PC-9 (cell line): Measurements from ENCODE around the gene TTC31. TPM values are rescaled to one million over a fixed set of nuclear protein-coding genes. Genes with fewer than 3 reads are reported as not detected.

Experiments
- BruUV-seq: library from RNA; stranded (reverse); fragments of 400-500 nt; replicated peaks from 2 replicates; lab custom pipeline; 2021; lab: Mats Ljungman, UMichigan
- CTCF ChIA-PET: fragments of 300-600 bp; sonication (Branson Sonifier 250); formaldehyde crosslinking; loops from one replicate; lab custom pipeline; 2022; ENCODE audit warnings: antibody characterized with exemption; lab: Charles Lee
- POLR2A ChIA-PET: fragments of 300-600 bp; sonication (Branson Sonifier 250); formaldehyde crosslinking; loops from one replicate; lab custom pipeline; 2022; ENCODE audit warnings: antibody characterized with exemption; ENCODE audit not compliant: unreplicated experiment; lab: Charles Lee
- DNase-seq, 2 experiments: peaks; one replicate each; pipeline versions ENCODE4 v3.0.0 to v3.0.0-alpha.2; 2015 to 2022; ENCODE audit warnings: mixed read lengths in 1 of 2
- H2AFZ ChIP-seq: fragments of 200-600 bp; sonication (generic); 2 replicates; pipeline ENCODE4 v1.8.1; 2017; ENCODE audit warnings: antibody characterized with exemption
- H3F3A ChIP-seq: fragments of 200-600 bp; sonication (generic); 2 replicates; pipeline ENCODE4 v1.8.1; 2017; ENCODE audit warnings: antibody characterized with exemption, mild to moderate bottlenecking, low read depth; ENCODE audit not compliant: insufficient read depth
- H3K27ac ChIP-seq: fragments of 200-600 bp; sonication (generic); 2 replicates; pipeline ENCODE4 v1.6.1; 2016; ENCODE audit warnings: mixed run types
- H3K27me3 ChIP-seq: fragments of 200-600 bp; sonication (generic); 2 replicates; pipeline ENCODE4 v1.6.1; 2016; ENCODE audit warnings: low read depth, mixed run types; ENCODE audit not compliant: insufficient read depth
- H3K36me3 ChIP-seq: fragments of 200-600 bp; sonication (generic); 2 replicates; pipeline ENCODE4 v1.6.1; 2016; ENCODE audit warnings: low read depth, mixed run types
- H3K4me1 ChIP-seq: fragments of 200-600 bp; sonication (generic); replicated peaks from 2 replicates; pipeline ENCODE4 v1.6.1; 2016; ENCODE audit warnings: mixed run types; ENCODE audit not compliant: insufficient read depth
- H3K4me2 ChIP-seq: fragments of 200-600 bp; sonication (generic); 2 replicates; pipeline ENCODE4 v1.6.1; 2017; ENCODE audit warnings: mixed run types
- H3K4me3 ChIP-seq: fragments of 200-600 bp; sonication (generic); 2 replicates; pipeline ENCODE4 v1.6.1; 2016; ENCODE audit warnings: mixed run types
- H3K79me2 ChIP-seq: fragments of 200-600 bp; sonication (generic); 2 replicates; pipeline ENCODE4 v1.6.1; 2017; ENCODE audit warnings: low read depth, mixed run types
- H3K9me2 ChIP-seq: fragments of 200-600 bp; sonication (generic); 2 replicates; pipeline ENCODE4 v1.8.1; 2017; ENCODE audit warnings: mild to moderate bottlenecking; ENCODE audit not compliant: insufficient read depth
- H3K9me3 ChIP-seq: fragments of 200-600 bp; sonication (generic); 2 replicates; pipeline ENCODE4 v1.8.1; 2016; ENCODE audit warnings: low read depth; ENCODE audit not compliant: insufficient read depth
- H4K20me1 ChIP-seq: fragments of 200-600 bp; sonication (generic); 2 replicates; pipeline ENCODE4 v1.8.1; 2017; ENCODE audit not compliant: insufficient read depth
- CTCF ChIP-seq: fragments of 200-600 bp; sonication (generic); conservative IDR thresholded peaks from 2 replicates; pipeline ENCODE4 v1.6.1; 2017; ENCODE audit warnings: mixed run types, antibody characterized with exemption, mild to moderate bottlenecking, moderate library complexity
- EZH2 ChIP-seq: fragments of 200-600 bp; sonication (generic); IDR thresholded peaks from 2 replicates; pipeline ENCODE4 v1.8.0; 2017; ENCODE audit warnings: antibody characterized with exemption, low read depth
- intact Hi-C: fragments of 100-400 bp; cut with micrococcal nuclease; formaldehyde crosslinking; loops from one replicate; pipeline ENCODE4 v1.10.0; 2022; ENCODE audit not compliant: unreplicated experiment
- total RNA-seq: library from RNA; stranded (reverse); gene quantifications from 2 replicates; pipeline ENCODE4 v1.2.3, GENCODE V29; 2021

Gene TTC31
- total RNA-seq, 1 experiment from 2014 or later, result 20.1 TPM

DNA sequence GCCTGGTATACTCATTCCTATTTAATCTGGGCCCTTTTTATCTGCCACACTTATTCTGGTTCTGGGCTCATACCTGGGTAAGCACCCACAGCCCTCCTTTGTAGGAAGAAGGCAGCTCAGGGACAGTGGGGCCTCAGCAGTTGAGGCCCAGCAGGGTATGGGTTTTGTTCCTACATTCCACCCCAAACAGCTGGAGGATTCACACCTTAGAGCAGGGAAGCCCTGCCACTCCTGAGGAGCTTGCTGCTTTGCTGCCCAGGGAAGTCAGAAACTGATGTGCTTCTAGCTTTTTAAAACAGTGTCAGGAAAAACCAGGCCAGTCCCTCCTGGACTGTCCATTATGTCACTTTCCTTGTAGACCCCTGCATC is 17.7 kb downstream of the TTC31 start:
- no TSS peak for BruUV-seq
- POLR2A ChIA-PET, result no interaction called here
- CTCF ChIA-PET, result no interaction called here
- Histone ChIP-seq H3F3A (peaks cover 28% of the 10 kb centered on the region; the same call in 1 of the 2 replicates), H3K4me1 (peaks cover 22% of the 10 kb centered on the region), H3K4me3 (no peak overlapping the region), H3K27me3 (no peaks in the 10 kb centered on the region), H4K20me1 (no peaks in the 10 kb centered on the region), H3K4me2 (no peak overlapping the region), H3K9me2 (no peaks in the 10 kb centered on the region), H3K9me3 (no peaks in the 10 kb centered on the region), H2AFZ (no peak overlapping the region), H3K79me2 (peaks cover 15% of the 10 kb centered on the region), H3K36me3 (0 out of 2 replicates have a peak, but pooled peaks cover 5% of the 10 kb centered on the region), H3K27ac (no peak overlapping the region)
- intact Hi-C loops, result loop anchor here (10.0 kb wide), 1 partner anchor 344 kb away; no protein-coding TSS in a partner anchor
- DNase-seq, result no peak
- TF ChIP-seq EZH2 (no peak), CTCF (no peak)

DNA sequence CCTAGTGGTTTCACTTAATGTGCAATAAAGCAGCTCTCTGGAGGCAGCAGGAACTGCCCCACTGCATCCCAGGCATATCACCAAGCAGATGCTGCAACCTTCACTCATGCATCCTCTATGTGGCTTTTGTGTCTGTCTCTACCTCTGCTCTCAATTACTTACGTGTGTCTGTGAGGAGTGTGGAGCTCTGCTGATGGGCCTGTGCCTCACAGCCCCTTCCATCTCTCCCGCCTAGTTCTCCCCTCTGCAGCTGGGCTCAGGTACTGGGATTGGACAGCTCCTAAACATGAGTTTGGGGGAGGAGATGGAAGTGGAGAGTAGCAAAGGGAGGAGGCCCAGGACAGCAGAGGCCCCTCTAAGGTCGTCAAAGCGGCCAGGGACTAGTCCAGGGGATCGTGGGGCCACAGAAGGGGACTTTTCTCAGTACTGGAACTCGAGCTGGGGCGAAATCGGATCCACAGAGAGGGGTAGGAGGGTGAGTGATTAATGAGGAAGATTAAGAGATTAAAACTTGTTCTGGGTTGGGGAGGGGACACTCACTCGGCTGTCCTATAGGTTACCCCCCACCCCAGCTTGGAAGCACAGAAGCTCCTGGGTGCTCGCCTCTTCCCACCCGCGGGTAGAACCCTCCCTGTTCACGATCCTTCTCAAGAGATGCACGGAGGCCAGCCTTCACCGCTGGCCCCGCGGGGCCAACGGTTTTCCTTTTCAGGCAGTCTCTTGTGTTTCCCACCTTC is 18.6 kb downstream of the TTC31 start:
- ChIA-PET POLR2A (no interaction called here), CTCF (no interaction called here)
- DNase-seq, result no peak
- no peak overlapping the region for H3K27ac ChIP-seq
- intact Hi-C loops, result loop anchor here (10.0 kb wide), 1 partner anchor 343 kb away; no protein-coding TSS in a partner anchor
- H4K20me1 ChIP-seq, result no peaks in the 10 kb centered on the region
- TF ChIP-seq EZH2, result no peak
- no peak for TF ChIP-seq CTCF
- H3K79me2 ChIP-seq, result peaks cover 24% of the 10 kb centered on the region
- H3K9me2 ChIP-seq, result no peaks in the 10 kb centered on the region
- H3K9me3 ChIP-seq, result no peaks in the 10 kb centered on the region
- H3K4me1 ChIP-seq, result peaks cover 32% of the 10 kb centered on the region
- BruUV-seq, result no TSS peak
- no peaks in the 10 kb centered on the region for H3K27me3 ChIP-seq
- H3F3A ChIP-seq, result peaks cover 29% of the 10 kb centered on the region; the same call in 1 of the 2 replicates
- H3K4me3 ChIP-seq, result no peak overlapping the region
- 0 out of 2 replicates have a peak, but pooled peaks cover 10% of the 10 kb centered on the region for H3K36me3 ChIP-seq
- H3K4me2 ChIP-seq, result no peak overlapping the region
- no peak overlapping the region for H2AFZ ChIP-seq

DNA sequence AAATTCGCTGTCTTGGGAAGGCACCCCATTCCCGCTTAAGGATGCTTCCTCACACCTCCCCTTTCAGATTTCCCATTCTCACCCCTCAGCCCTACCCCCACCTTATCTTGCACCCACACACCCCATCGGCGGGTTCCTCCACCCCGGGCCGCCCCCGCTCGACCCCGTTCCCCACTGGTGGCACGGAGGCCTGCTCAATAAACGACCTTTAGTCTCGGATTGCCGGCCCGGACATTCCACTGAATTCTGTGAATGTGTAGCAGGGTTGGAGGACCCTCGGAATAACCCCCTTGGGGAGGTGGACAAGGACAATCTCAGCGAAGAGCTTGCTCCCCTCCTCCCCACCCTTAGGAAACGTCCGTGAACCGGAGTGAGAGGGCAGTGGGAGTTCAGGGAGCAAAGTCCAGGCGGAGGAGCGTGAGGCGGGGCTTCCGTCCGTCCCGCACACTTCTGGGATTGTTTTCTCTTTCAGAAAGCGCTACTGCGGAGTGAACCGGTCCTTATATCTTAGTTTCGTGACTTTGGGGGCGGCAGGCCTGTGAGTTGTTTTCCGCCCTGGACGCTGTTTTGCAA is 19.4 kb downstream of the TTC31 start:
- Histone ChIP-seq H4K20me1 (no peaks in the 10 kb centered on the region), H3K79me2 (peaks cover 29% of the 10 kb centered on the region), H3K27me3 (no peaks in the 10 kb centered on the region), H3K27ac (no peak overlapping the region), H3K9me3 (no peaks in the 10 kb centered on the region), H2AFZ (no peak overlapping the region), H3K4me3 (no peak overlapping the region), H3K4me2 (no peak overlapping the region), H3K4me1 (peaks cover 31% of the 10 kb centered on the region), H3K9me2 (no peaks in the 10 kb centered on the region), H3K36me3 (0 out of 2 replicates have a peak, but pooled peaks cover 10% of the 10 kb centered on the region), H3F3A (peaks cover 35% of the 10 kb centered on the region; the same call in 1 of the 2 replicates)
- POLR2A ChIA-PET, result no interaction called here
- CTCF ChIA-PET, result no interaction called here
- intact Hi-C loops, result loop anchor here (10.0 kb wide), 1 partner anchor 343 kb away; no protein-coding TSS in a partner anchor
- no peak for DNase-seq
- BruUV-seq, result no TSS peak
- TF ChIP-seq EZH2 (no peak), CTCF (no peak)
